Stimulated activated naive CD8-positive, alpha-beta T cell treated with anti-CD3 and anti-CD28 coated beads, Interleukin-15, amount 100 ng/mL, for 72 hours (primary cell): ENCODE measurements around the gene PILRB.
A peak's percentile ranks its signal among the peaks of the same experiment; 100 is the strongest.
"Not testable (repeated sequence)": the region's sequence is repeated elsewhere in the genome, so short reads cannot be mapped to it uniquely, and the experiment has no call there.

ENCODE experiments used
- ATAC-seq: fragments of 150-1000 bp; cut with Tn5 transposase; 2 replicates; pipeline ENCODE4 v1.10.0; 2021; ENCODE audit warnings: mild to moderate bottlenecking, moderate library complexity
- DNase-seq, 2 donors: peaks; one replicate each; pipeline ENCODE4 v3.0.0; 2021 to 2022
- H3K27ac Mint-ChIP-seq, 2 donors: one replicate each; pipeline ENCODE4 v1.8.0; 2022; ENCODE audit warnings: mild to moderate bottlenecking in 2 of 2, mixed read lengths in 2 of 2, moderate library complexity in 2 of 2
- H3K27me3 Mint-ChIP-seq: one replicate; pipeline ENCODE4 v1.8.0; 2022; ENCODE audit warnings: mixed read lengths
- H3K4me1 Mint-ChIP-seq: one replicate; pipeline ENCODE4 v1.8.0; 2022; ENCODE audit warnings: mild to moderate bottlenecking, mixed read lengths
- H3K4me3 Mint-ChIP-seq, 2 donors: one replicate each; pipeline ENCODE4 v1.8.0; 2022; ENCODE audit warnings: mild to moderate bottlenecking in 2 of 2, mixed read lengths in 2 of 2, moderate library complexity in 1 of 2
- H3K9me3 Mint-ChIP-seq, 2 donors: one replicate each; pipeline ENCODE4 v1.8.0; 2022; ENCODE audit warnings: mixed read lengths in 2 of 2

Gene PILRB

GRCh38 chr7:100349757-100350156, 8.2 kb upstream of the PILRB start:
- Mint-ChIP-seq H3K4me1 (peaks cover 64% of the 10 kb centered on the region), H3K27me3 (no peaks in the 10 kb centered on the region), H3K27ac (no peak overlapping the region), H3K9me3 (no peaks in the 10 kb centered on the region), H3K4me3 (no peak overlapping the region)
- ATAC-seq = no peak
- DNase-seq = no peak

GRCh38 chr7:100351657-100352058, 6.3 kb upstream of the PILRB start:
- DNase-seq = no peak
- Mint-ChIP-seq H3K9me3 (no peaks in the 10 kb centered on the region), H3K27ac (peak overlapping the region; percentile 73 to 86), H3K4me1 (peaks cover 54% of the 10 kb centered on the region), H3K4me3 (peak overlapping the region; percentile 66 to 90), H3K27me3 (no peaks in the 10 kb centered on the region)
- no peak for ATAC-seq

GRCh38 chr7:100352230-100352781, 5.6 kb upstream of the PILRB start:
- H3K4me1 Mint-ChIP-seq = peaks cover 53% of the 10 kb centered on the region
- peak overlapping the region; percentile 33 to 86 for H3K27ac Mint-ChIP-seq
- not testable (repeated sequence) for H3K27me3 Mint-ChIP-seq, H3K9me3 Mint-ChIP-seq, DNase-seq
- peak overlapping the region in 1 of 2 donors; percentile 90 for H3K4me3 Mint-ChIP-seq
- peak; percentile 81 for ATAC-seq

GRCh38 chr7:100352984-100353684, 4.8 kb upstream of the PILRB start:
- H3K4me1 Mint-ChIP-seq = peaks cover 54% of the 10 kb centered on the region
- no peak for DNase-seq
- H3K4me3 Mint-ChIP-seq = peak overlapping the region; percentile 70 to 90
- peak; percentile 13 for ATAC-seq
- H3K9me3 Mint-ChIP-seq = no peaks in the 10 kb centered on the region
- no peaks in the 10 kb centered on the region for H3K27me3 Mint-ChIP-seq
- H3K27ac Mint-ChIP-seq = peak overlapping the region; percentile 62 to 93

- no peaks in the 10 kb centered on the region for H3K9me3 Mint-ChIP-seq
- H3K4me3 Mint-ChIP-seq = peak overlapping the region; percentile 70 to 90
- DNase-seq (peak in 1 of 2 donors; percentile 37), ATAC-seq (peak; percentile 69)
- H3K27me3 Mint-ChIP-seq = no peaks in the 10 kb centered on the region
- H3K4me1 Mint-ChIP-seq = peaks cover 54% of the 10 kb centered on the region
- H3K27ac Mint-ChIP-seq = peak overlapping the region; percentile 62 to 93
Observed at GRCh38 chr7:100353685-100354330, 4.1 kb upstream of the PILRB start.

GRCh38 chr7:100356416-100357068, 1.4 kb upstream of the PILRB start:
- no peak for ATAC-seq
- H3K27ac Mint-ChIP-seq = peak overlapping the region in 1 of 2 donors; percentile 87
- H3K9me3 Mint-ChIP-seq = no peaks in the 10 kb centered on the region
- no peak for DNase-seq
- peaks cover 33% of the 10 kb centered on the region for H3K4me1 Mint-ChIP-seq
- no peaks in the 10 kb centered on the region for H3K27me3 Mint-ChIP-seq
- H3K4me3 Mint-ChIP-seq = no peak overlapping the region

GRCh38 chr7:100357131-100357561, 771 bp upstream of the PILRB start:
- H3K27ac Mint-ChIP-seq = peak overlapping the region in 1 of 2 donors; percentile 87
- H3K4me1 Mint-ChIP-seq = peaks cover 27% of the 10 kb centered on the region
- H3K9me3 Mint-ChIP-seq = no peaks in the 10 kb centered on the region
- H3K27me3 Mint-ChIP-seq = no peaks in the 10 kb centered on the region
- no peak overlapping the region for H3K4me3 Mint-ChIP-seq
- DNase-seq = no peak
- ATAC-seq = no peak

GRCh38 chr7:100358857-100359212, 918 bp downstream of the PILRB start:
- DNase-seq = no peak
- Mint-ChIP-seq H3K4me3 (no peak overlapping the region), H3K27ac (peak overlapping the region in 1 of 2 donors; percentile 27), H3K9me3 (no peaks in the 10 kb centered on the region), H3K27me3 (no peaks in the 10 kb centered on the region), H3K4me1 (peaks cover 16% of the 10 kb centered on the region)
- no peak for ATAC-seq

- H3K4me3 Mint-ChIP-seq = no peak overlapping the region
- H3K4me1 Mint-ChIP-seq = peaks cover 26% of the 10 kb centered on the region
- no peaks in the 10 kb centered on the region for H3K27me3 Mint-ChIP-seq
- no peak for ATAC-seq
- no peaks in the 10 kb centered on the region for H3K9me3 Mint-ChIP-seq
- no peak for DNase-seq
- peak overlapping the region in 1 of 2 donors; percentile 63 for H3K27ac Mint-ChIP-seq
Observed at GRCh38 chr7:100360135-100360854, 2.4 kb downstream of the PILRB start.

- Mint-ChIP-seq H3K4me3 (no peak overlapping the region), H3K27me3 (no peaks in the 10 kb centered on the region), H3K4me1 (peaks cover 47% of the 10 kb centered on the region), H3K9me3 (no peaks in the 10 kb centered on the region), H3K27ac (peak overlapping the region; percentile 12 to 67)
- ATAC-seq (no peak), DNase-seq (no peak)
Observed at GRCh38 chr7:100363098-100363497, 5.2 kb downstream of the PILRB start.

- Mint-ChIP-seq H3K27ac (peak overlapping the region in 1 of 2 donors; percentile 42), H3K4me1 (peaks cover 53% of the 10 kb centered on the region)
Observed at GRCh38 chr7:100363797-100364196, 5.9 kb downstream of the PILRB start.

GRCh38 chr7:100364480-100364879, 6.6 kb downstream of the PILRB start:
- Mint-ChIP-seq H3K27ac (no peak overlapping the region), H3K9me3 (no peaks in the 10 kb centered on the region), H3K4me1 (peaks cover 58% of the 10 kb centered on the region), H3K4me3 (no peak overlapping the region), H3K27me3 (no peaks in the 10 kb centered on the region)
- DNase-seq = no peak
- no peak for ATAC-seq

More at GRCh38 chr7:100363797-100364196, 5.9 kb downstream of the PILRB start:
- not testable (repeated sequence) for DNase-seq, H3K27me3 Mint-ChIP-seq, ATAC-seq, H3K4me3 Mint-ChIP-seq, H3K9me3 Mint-ChIP-seq

GRCh38 chr7:100365998-100366367, 8.1 kb downstream of the PILRB start:
- not testable (repeated sequence) for DNase-seq

GRCh38 chr7:100366411-100367250, 8.7 kb downstream of the PILRB start:
- peak; percentile 58 for ATAC-seq
- H3K27ac Mint-ChIP-seq = peak overlapping the region; percentile 36 to 95
- peaks cover 69% of the 10 kb centered on the region for H3K4me1 Mint-ChIP-seq
- DNase-seq = peak in 1 of 2 donors; percentile 43
- H3K9me3 Mint-ChIP-seq = no peaks in the 10 kb centered on the region
- H3K27me3 Mint-ChIP-seq = no peaks in the 10 kb centered on the region
- peak overlapping the region; percentile 37 to 52 for H3K4me3 Mint-ChIP-seq

More at GRCh38 chr7:100365998-100366367, 8.1 kb downstream of the PILRB start:
- not testable (repeated sequence) for H3K9me3 Mint-ChIP-seq, ATAC-seq, H3K27me3 Mint-ChIP-seq
- Mint-ChIP-seq H3K27ac (peak overlapping the region; percentile 36 to 95), H3K4me1 (peaks cover 63% of the 10 kb centered on the region), H3K4me3 (peak overlapping the region; percentile 37 to 52)
